ENCODE results near the gene ZAP70.

- TF ChIP-seq MAX (IDR thresholded peaks at IDR 0.05; ENCODE audit: insufficient read depth, insufficient read length): no peak
- no peak for TF ChIP-seq CTCF (IDR thresholded peaks at IDR 0.05; ENCODE audit: extremely low read depth in 1 of 2, insufficient read depth in 1 of 2, low read depth in 1 of 2, low read length in 2 of 2)
- no peak for TF ChIP-seq POLR2AphosphoS5 (IDR thresholded peaks at IDR 0.05; ENCODE audit: insufficient read depth, low read depth, low read length)
- TF ChIP-seq EZH2 (IDR thresholded peaks at IDR 0.05; ENCODE audit: borderline replicate concordance, low read depth, low read length, severe bottlenecking): no peak
- TF ChIP-seq JUN (IDR thresholded peaks at IDR 0.05; ENCODE audit: borderline replicate concordance, insufficient read depth, insufficient read length, low read depth): no peak
- no peak for TF ChIP-seq POLR2A (IDR thresholded peaks at IDR 0.05; ENCODE audit: low read depth, low read length)
- TF ChIP-seq FOS (IDR thresholded peaks at IDR 0.05; ENCODE audit: borderline replicate concordance, insufficient read depth, low read length): no peak
Measured at GRCh38 chr2:97770445-97770844, 57.1 kb downstream of the ZAP70 start.
